Stimulated activated naive CD4-positive, alpha-beta T cell (primary cell): ENCODE results near the gene TAF15.

Experiments used
- DNase-seq, 6 experiments: peaks; one replicate each; lab custom pipeline; 2025; lab: John Stamatoyannopoulos, UW

Gene TAF15

GRCh38 chr17:35788477-35789368, 20.6 kb upstream of the TAF15 start:
- no peak for DNase-seq

DNA sequence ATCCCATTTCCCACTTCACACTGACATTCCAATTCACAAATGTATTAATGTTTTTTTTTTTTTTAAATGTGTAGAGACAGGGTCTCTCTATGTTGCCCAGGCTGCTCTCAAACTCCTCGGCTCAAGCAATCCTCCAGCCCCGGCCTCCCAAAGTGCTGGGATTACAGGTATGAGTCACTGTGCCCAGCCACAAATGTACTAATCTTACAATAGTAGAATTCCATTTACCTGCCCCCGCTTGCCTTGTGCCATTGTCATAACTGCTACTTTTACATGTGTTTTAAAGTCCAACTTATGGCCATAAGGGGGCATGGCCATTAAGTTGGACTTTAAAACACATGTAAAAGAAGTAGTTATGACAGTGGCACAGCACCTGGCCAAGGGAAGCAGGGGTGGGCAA, 18.4 kb upstream of the TAF15 start:
- no peak for DNase-seq

- DNase-seq: no peak
Observed at GRCh38 chr17:35791681-35792350, 17.5 kb upstream of the TAF15 start.

DNA sequence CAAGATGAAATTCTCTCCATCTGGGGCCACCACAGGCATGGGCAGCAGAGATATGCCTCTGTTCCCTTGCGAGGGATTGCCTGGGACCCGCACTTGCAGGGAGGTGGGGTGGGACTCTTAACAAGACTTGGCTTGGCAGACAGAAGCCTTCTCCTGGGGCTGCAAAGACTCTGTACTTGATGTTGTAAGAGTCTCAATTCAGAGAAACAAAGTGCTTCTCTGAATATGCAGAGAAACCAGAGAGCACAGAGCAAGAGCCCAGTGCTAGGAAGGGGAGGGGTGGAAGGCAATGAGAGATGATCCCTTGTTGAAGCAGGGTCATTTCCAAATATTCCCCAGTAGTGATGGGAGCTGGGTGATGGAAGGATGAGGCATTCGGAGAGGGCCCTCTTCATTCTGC, 16.0 kb upstream of the TAF15 start:
- DNase-seq: no peak

DNA sequence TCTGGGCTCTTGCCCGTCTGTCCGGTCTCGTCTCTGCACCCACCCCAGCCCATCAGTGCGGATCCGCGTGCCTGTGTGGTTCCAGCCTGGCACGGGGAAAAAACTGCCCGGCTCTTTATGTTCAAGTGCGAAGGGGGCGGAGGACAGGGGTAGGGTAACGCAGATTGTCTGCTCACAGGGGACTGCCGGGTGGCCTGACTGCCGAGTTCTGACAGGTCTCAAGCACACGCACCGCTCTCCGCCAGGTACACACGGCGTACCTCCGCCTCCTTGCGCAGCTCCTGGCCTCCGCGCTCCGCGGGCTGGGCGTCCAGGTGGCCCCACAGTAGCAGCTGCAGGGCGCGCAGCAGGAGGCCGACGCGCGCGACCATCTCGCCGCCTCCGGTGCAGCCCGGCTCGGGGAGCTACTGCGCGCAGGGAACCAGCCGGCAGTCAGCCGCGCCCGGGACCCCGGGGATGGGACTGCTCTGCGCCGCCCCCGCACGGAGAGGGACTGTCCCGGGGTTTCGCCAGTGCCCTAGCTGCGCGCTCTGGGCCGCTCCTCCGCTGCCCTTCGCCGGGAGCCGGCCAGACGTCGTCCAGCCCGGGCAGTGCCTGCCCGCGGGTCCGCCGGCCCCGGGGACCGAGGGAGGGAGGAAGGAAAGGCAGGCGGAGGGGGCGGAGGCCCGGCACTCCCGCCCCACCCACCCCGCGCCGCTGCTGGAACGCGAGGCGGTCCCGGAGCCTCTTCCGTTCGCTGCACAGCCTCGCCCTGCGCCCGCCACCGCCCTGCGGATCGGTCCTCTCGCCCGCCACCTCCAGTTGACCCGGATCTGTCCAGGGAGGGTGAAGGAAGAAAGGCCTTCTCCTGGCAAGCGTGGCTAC, 14.0 kb upstream of the TAF15 start, which contains the start of gene MMP28:
TSS of gene MMP28 (minus strand) at position 635 of the 864 bp plus-strand sequence. CDS start at position 371, 264 bp downstream.
- peak; percentile 8 to 67 (median 40) for DNase-seq

- DNase-seq: no peak
Observed at GRCh38 chr17:35795871-35796265, 13.4 kb upstream of the TAF15 start.

DNA sequence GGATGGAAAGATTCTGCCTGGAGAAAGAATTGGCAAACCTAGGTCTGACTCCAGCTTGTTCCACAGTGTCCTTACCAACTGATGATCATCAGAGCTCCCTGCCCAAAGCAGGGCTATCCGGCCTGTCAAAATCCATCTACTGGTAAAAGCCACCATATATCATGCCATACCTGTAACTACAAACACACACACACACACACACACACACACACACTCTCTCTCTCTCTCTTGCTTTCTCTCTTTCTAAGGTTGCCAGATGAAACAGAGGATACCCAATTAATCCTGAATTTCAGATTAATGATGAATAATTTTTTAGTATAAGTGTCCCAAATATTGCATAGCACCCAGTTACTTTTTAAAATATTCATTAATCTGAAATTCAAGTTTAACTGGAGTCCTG, 12.3 kb upstream of the TAF15 start:
- DNase-seq: no peak

DNA sequence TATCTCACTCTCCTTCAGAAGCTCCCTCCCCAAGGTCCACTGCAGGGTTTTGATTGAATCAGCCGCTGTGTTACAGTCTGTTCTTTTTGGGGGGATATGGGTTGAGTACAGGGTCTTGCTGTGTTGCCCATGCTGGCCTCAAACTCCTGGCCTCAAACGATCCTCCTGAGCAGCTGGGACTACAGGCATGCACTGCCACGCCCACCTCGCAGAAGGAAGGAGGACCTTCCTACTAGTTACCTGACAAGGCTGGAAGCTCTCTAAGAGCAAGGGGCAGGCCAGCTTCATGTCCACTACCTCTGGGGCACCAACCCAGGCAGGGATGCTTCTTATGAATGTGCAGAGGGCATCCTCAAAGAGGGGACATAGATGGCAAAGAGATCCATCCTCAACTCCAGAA, 11.9 kb upstream of the TAF15 start:
- no peak for DNase-seq

DNA sequence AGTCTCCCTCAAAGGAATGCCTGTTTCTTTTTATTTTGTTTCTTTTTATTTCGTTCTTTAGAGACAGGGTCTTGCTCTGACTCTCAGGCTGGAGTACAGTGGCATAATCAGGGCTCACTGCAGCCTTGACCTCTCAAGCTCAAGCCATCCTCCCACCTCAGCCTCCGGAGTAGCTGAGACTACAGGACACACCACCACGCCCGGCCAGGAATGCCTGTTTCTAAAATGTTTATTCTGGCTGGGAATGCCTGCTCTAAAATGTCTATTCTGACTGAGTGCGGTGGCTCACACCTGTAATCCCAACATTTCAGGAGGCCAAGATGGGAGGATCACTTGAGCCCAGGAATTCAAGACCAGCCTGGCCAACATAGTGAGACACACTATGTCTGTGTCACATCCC, 11.4 kb upstream of the TAF15 start:
- DNase-seq: no peak

DNA sequence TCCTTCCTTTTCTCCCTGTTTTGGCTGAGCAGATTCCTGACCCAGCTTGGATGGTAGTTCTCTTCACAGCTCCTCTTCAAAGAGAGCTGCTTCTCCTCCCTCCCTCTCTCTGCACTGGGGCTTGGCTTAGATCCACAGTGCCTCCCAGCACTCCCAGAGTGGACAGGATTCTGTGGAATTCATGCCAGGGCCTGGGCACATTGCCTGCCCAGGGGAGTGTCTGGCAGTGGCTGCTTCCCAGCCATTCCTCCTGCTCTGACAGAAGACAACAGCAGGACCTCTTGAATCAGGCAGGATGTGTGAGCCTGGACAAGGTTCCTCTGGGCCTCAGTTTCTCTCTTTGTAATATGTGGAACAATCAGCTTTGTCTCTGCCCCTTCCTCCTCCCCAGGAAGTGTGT, 9.3 kb upstream of the TAF15 start:
- no peak for DNase-seq

DNA sequence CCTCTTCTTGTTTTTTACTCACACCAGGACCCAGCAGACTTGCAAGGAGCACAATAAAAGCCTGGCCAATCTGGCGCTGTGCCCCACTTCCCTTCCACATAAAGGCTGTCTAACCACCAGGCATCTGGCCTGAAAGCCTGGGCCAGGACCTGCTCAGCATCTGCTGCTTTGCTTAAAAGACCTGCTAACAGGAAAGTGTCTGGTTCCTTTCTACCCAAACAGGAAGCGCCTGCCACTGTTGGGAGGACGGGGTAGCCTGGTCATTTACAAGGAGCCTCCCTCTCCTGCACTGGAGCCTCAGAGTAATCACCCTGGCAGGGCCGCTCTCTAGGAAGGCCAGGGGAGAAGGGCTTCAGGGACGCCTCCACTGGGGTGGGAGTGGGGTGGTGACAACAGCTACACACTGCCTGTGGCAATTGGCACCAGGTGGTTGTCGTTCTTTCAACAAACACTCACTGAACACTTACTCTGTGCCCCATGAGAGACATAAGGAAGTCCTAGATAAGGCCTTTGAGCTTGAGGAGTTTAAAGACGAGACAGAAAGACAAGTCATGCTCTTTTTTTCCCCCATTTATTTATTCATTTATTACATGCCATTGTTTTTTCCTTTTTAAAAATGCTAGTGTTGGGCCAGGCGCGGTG, 7.6 kb upstream of the TAF15 start:
- peak in 3 of 6 experiments; percentile 26 to 36 (median 35) for DNase-seq

DNA sequence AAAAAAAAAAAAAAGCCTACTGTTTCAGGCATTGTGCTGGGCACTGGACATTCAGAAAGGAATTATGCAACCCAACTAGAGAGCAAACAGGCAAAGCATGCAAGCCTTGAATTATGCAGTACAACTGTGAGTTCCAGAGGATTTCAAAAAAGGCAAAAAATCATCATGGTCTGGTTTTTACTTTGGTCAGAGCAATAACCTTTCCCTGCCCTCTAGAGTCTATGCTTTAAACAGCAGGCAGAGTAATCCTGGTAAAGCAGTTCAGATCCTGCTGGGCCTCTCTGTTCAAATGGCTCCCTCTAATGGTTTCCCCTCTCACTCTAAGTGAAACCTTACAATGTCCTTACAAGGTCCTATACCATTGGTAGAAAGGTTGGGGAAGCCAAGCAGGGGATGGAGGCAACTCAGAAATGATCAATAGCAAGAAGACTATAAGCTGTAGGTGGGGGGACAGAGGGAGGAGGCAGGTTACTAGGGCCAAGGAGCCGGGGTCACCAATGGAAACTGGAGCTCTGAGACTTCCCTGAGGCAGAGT, 4.6 kb upstream of the TAF15 start:
- DNase-seq: peak in 5 of 6 experiments; percentile 23 to 75 (median 57)

- DNase-seq: no peak
Observed at GRCh38 chr17:35807371-35808144, 1.7 kb upstream of the TAF15 start.

GRCh38 chr17:35808240-35808961, 883 bp upstream of the TAF15 start:
- no peak for DNase-seq

DNA sequence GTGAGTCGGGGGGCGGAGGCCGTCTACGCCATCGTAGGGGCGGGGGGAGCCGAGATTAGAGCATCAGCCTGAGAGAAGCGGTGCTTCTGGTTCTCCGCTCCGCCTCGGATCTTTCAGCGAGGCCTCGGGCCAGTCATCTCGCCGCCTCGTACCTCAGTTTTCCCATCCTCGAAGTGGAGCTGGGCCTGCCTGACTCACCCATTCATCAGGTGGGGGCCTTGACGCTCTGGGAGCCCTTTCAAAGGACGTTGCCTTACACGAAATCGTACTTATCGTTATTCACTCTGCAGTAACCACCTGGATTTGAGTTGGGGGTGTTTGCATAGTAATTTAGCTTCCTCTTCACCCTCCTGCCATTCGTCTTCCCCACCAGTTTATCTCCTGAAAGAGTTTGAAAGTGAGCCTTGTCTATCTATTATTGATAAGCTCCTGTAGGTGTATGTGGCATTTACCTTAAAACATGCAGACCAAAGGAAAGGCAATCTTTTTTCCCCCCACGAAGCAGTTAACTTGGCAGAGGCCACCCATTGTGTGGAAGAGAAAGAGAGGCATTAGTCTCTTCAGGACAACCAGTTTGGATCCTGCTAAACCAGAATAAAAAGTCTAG, 674 bp downstream of the TAF15 start:
- DNase-seq: no peak

DNA sequence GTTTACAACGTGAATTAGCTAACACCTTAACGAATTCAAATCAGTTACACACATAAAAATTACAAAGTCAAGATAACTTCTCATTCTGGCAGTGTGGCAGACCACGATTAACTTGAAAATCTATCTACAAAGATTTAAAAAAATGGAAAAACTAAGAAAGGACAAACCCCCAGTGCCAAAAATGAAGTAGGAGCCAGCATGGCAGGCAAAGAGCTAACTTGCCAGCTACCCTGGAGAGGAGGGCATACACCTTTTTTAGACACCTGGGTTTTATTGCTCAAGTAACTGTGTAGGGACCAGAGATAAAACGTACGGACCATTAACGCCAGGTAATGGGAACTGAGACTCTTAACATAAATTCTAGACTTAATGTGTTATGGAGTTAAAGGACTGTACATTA, 2.5 kb downstream of the TAF15 start:
- DNase-seq: no peak

GRCh38 chr17:35812456-35812855, 3.2 kb downstream of the TAF15 start:
- no peak for DNase-seq

- no peak for DNase-seq
Observed at GRCh38 chr17:35816723-35817122, 7.4 kb downstream of the TAF15 start.

DNA sequence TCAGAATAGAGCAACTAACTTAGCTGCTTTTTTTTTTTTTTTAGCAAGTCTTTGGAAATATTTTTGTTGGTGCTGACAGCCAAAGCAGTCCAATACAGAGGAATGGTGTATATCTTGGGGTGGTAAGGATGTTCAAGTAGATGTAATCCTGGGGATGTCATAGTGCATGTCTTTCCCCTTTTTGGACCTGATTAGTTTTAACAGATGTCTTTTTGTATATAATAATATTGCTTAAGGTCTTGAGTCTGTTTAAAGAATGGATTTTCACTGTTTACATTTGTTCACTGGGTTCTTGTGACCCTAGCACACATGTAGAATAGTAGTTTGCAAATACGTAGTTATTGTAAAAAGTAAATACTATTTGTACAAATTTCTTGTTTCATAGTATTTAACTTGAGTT, 7.9 kb downstream of the TAF15 start:
- DNase-seq: no peak

DNA sequence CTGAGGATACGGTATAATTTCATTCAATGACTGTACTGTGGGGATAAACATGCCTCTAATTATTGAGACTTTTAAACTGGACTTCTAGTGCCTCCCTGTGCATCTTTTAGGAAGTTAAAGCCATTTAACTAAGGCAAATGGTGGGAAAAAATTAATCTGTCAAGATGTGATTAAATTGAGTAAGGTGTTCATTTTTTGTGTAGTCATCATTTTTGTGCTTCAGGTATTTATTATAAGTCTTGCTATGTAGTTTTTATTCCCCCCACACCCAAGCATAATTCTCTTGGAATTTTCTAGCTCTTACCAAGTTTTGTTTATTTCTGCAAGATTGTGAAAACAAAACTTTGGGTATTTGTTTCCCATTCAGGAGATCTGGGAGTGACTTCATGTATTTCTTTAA, 10.2 kb downstream of the TAF15 start:
- DNase-seq: no peak
